KMS-11 (cell line): Measurements from ENCODE around the gene SMIM41.
A peak's percentile ranks its signal among the peaks of the same experiment; 100 is the strongest.

Experiments used
- H2AFZ ChIP-seq: fragments of 200-600 bp; sonication (generic); 2 replicates; pipeline ENCODE4 v1.6.1; 2016; ENCODE audit warnings: antibody characterized with exemption, mixed run types, low read depth
- H3K27ac ChIP-seq: fragments of 200-600 bp; sonication (generic); 2 replicates; pipeline ENCODE4 v1.6.1; 2016; ENCODE audit warnings: mild to moderate bottlenecking, mixed run types
- H3K27me3 ChIP-seq: fragments of 200-600 bp; sonication (generic); 2 replicates; pipeline ENCODE4 v1.6.1; 2017; ENCODE audit warnings: mild to moderate bottlenecking, low read depth, mixed run types, moderate library complexity; ENCODE audit not compliant: insufficient read depth
- H3K36me3 ChIP-seq: fragments of 200-600 bp; sonication (generic); 2 replicates; pipeline ENCODE4 v1.6.1; 2017; ENCODE audit warnings: mild to moderate bottlenecking, mixed run types; ENCODE audit not compliant: insufficient read depth
- H3K4me1 ChIP-seq: fragments of 200-600 bp; sonication (generic); 2 replicates; pipeline ENCODE4 v1.6.1; 2016; ENCODE audit warnings: mild to moderate bottlenecking, low read depth, mixed run types; ENCODE audit not compliant: poor library complexity, severe bottlenecking
- H3K4me2 ChIP-seq: fragments of 200-600 bp; sonication (generic); 2 replicates; pipeline ENCODE4 v1.7.0; 2016; ENCODE audit warnings: mild to moderate bottlenecking, mixed run types
- H3K4me3 ChIP-seq: fragments of 200-600 bp; sonication (generic); IDR thresholded peaks from 2 replicates; pipeline ENCODE4 v1.6.1; 2017; ENCODE audit warnings: low read depth, low read length, mixed read lengths; ENCODE audit not compliant: insufficient read depth
- H3K79me2 ChIP-seq: fragments of 200-600 bp; sonication (generic); 2 replicates; pipeline ENCODE4 v1.6.1; 2016; ENCODE audit warnings: low read depth, mixed run types; ENCODE audit not compliant: insufficient read depth
- H3K9ac ChIP-seq: fragments of 200-600 bp; sonication (generic); 2 replicates; pipeline ENCODE4 v1.6.1; 2016; ENCODE audit warnings: mild to moderate bottlenecking, mixed run types
- H4K20me1 ChIP-seq: fragments of 200-600 bp; sonication (generic); 2 replicates; pipeline ENCODE4 v1.6.1; 2016; ENCODE audit warnings: mild to moderate bottlenecking, mixed run types; ENCODE audit not compliant: insufficient read depth
- TF ChIP-seq, protein P1 (sequence below): fragments of 200-600 bp; sonication (generic); conservative IDR thresholded peaks from 2 replicates; pipeline ENCODE4 v1.6.1; 2017; ENCODE audit warnings: low read depth, mild to moderate bottlenecking, antibody characterized with exemption, low read length, moderate library complexity, mixed read lengths

SMIM41 gene

DNA sequence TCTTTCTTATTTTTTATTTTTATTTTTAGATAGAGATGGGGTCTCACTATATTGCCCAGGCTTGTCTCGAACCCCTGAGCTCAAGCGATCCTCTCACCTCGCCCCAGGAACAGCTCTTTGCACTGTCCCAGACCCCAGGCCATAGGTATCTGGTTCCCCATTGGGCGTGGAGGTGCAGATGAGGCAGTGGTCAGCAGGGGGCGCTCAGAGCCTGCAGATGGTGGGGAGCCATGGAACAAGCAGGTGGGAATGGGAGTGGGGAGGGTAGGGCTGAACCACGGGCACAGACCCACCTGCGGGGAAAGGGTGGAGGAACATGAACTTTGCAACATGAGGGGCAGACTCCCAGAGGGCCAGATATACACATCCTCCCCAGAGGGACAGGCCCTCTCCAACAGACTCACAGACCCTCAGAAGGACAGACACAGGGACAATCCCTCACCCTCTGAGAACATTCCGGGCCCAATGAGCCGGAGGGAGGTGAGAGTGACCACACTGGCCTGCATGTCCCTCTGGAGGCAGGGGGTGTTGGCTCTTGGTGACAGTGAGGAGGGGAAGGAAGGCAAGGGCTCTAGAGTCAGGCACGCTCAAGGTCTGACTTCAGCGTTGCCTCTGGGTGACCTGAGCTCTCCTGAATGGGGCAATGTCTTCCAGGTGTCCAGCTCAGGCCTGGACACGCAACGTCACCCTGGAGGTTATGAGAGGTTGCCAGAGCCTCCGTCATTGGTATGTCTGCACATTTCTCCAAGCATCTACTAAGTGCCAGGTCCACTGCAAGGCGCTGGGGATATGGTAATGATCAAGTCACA is 77.5 kb downstream of the SMIM41 start:
- Histone ChIP-seq H3K36me3 (no peaks in the 10 kb centered on the region), H3K27me3 (no peaks in the 10 kb centered on the region), H2AFZ (no peak overlapping the region), H3K4me2 (no peak overlapping the region), H3K9ac (no peak overlapping the region), H4K20me1 (no peaks in the 10 kb centered on the region), H3K79me2 (no peaks in the 10 kb centered on the region), H3K4me3 (no peak overlapping the region), H3K4me1 (peaks cover 7% of the 10 kb centered on the region), H3K27ac (no peak overlapping the region)
- TF ChIP-seq, protein P1, sequence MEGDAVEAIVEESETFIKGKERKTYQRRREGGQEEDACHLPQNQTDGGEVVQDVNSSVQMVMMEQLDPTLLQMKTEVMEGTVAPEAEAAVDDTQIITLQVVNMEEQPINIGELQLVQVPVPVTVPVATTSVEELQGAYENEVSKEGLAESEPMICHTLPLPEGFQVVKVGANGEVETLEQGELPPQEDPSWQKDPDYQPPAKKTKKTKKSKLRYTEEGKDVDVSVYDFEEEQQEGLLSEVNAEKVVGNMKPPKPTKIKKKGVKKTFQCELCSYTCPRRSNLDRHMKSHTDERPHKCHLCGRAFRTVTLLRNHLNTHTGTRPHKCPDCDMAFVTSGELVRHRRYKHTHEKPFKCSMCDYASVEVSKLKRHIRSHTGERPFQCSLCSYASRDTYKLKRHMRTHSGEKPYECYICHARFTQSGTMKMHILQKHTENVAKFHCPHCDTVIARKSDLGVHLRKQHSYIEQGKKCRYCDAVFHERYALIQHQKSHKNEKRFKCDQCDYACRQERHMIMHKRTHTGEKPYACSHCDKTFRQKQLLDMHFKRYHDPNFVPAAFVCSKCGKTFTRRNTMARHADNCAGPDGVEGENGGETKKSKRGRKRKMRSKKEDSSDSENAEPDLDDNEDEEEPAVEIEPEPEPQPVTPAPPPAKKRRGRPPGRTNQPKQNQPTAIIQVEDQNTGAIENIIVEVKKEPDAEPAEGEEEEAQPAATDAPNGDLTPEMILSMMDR = peak; percentile 99

GRCh38 chr12:52157566-52158150 is 78.2 kb downstream of the SMIM41 start:
- no peak overlapping the region for H2AFZ ChIP-seq
- H3K79me2 ChIP-seq = no peaks in the 10 kb centered on the region
- H3K36me3 ChIP-seq = no peaks in the 10 kb centered on the region
- H3K4me3 ChIP-seq = no peak overlapping the region
- H3K4me2 ChIP-seq = no peak overlapping the region
- H4K20me1 ChIP-seq = no peaks in the 10 kb centered on the region
- TF ChIP-seq, protein P1 = no peak
- no peaks in the 10 kb centered on the region for H3K27me3 ChIP-seq
- no peak overlapping the region for H3K27ac ChIP-seq
- peaks cover 2% of the 10 kb centered on the region for H3K4me1 ChIP-seq
- H3K9ac ChIP-seq = no peak overlapping the region
